ENCODE data around the gene SNX14. TPM values are rescaled to one million over a fixed set of nuclear protein-coding genes. Genes with fewer than 3 reads are reported as not detected.

Gene SNX14
- total and polyA plus RNA-seq, 2 of the 8 experiments (the other 6 are each of a cell fraction or from before 2014, with no cell fraction given): 11.9 to 24.2 TPM

GRCh38 chr6:85610182-85610895, 16.7 kb upstream of the SNX14 start (continued):
- no peak for TF ChIP-seq SRF (IDR thresholded peaks at IDR 0.05; ENCODE audit: low read depth, low read length)

All from H1 (cell line).